Uterus (tissue), 2 donors: Measurements from ENCODE around the gene SNRNP70.
"Not testable (repeated sequence)": the region's sequence is repeated elsewhere in the genome, so short reads cannot be mapped to it uniquely, and the experiment has no call there.

ENCODE experiments used
- CTCF ChIP-seq, 4 experiments: fragments of 200-600 bp in 2 of 4; fragments of 450-650 bp in 2 of 4; sonication (generic) in 2 of 4; IDR thresholded peaks; one replicate each; pipeline ENCODE4 v1.5.1; 2016 to 2019; ENCODE audit warnings: antibody characterized with exemption in 4 of 4, mild to moderate bottlenecking in 2 of 4, moderate library complexity in 1 of 4
- POLR2A ChIP-seq, 2 donors: fragments of 450-650 bp; IDR thresholded peaks; one replicate each; pipeline ENCODE4 v1.6.1; 2016; ENCODE audit warnings: antibody characterized with exemption in 2 of 2, mild to moderate bottlenecking in 1 of 2, moderate library complexity in 1 of 2

GRCh38 chr19:49038111-49038510 lies 47.1 kb upstream of the SNRNP70 start:
- not testable (repeated sequence) for TF ChIP-seq CTCF, POLR2A (IDR thresholded peaks at IDR 0.05)
